ENCODE results near the gene ADCY10.
"Not testable (repeated sequence)": the region's sequence is repeated elsewhere in the genome, so short reads cannot be mapped to it uniquely, and the experiment has no call there.

Gene ADCY10

DNA sequence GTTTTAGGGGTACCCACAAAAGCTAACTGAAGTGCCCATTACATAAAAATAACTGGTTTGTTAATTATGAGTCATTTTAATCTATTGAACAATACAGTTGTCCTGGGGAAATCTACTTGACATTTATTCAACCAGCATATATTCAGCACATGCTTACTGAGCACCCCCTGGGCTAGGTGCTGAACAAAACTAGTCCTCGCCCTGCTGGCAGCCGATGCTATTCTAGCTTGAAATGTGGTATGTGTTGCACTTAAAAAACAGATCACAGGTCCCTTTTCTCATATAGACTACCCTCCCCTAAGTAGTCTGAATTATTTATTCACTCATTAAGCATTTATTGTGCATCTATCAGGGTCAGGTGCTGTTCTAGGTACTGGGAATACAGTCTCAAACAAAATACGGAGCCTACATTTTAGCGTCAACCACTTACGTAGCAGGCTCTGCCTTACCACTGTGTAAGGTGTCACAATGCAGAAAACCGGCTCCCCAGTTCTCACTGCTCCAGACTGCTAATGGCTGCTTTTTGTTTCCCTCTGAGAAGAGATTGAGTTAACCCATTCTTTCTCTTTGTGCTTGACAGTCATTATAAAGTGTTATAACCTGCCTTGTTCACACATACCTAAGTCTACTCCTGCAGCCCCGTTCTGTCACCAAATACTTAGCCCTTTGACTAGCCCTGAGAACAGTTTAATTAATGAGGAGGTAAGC lies 57.1 kb downstream of the ADCY10 start:
- FAIRE-seq, result no peak

- no peak for FAIRE-seq
Observed at GRCh38 chr1:167854184-167854583, 59.8 kb downstream of the ADCY10 start.

GRCh38 chr1:167849666-167850065 lies 64.3 kb downstream of the ADCY10 start:
- no peak for FAIRE-seq

DNA sequence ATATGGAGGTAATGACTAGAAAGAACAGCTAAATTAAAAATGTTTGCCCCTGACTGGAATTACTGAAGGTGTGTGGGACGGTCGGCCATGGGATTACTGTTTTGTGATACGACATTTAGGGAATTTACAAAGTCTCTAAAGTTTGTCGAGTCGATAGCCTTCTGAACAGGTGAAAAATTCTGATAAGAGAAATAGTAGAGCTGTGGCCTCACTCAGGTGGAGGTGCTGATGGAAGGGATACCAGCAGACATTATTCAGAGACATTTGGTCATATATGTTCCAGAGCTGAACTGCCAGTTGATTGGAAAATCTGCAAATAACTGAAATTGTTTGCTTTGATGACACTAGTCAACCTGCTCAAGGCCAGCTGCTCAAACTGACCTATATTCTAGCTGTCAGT lies 71.1 kb downstream of the ADCY10 start:
- FAIRE-seq, result no peak

- no peak for FAIRE-seq
Observed at GRCh38 chr1:167841530-167841929, 72.4 kb downstream of the ADCY10 start.

DNA sequence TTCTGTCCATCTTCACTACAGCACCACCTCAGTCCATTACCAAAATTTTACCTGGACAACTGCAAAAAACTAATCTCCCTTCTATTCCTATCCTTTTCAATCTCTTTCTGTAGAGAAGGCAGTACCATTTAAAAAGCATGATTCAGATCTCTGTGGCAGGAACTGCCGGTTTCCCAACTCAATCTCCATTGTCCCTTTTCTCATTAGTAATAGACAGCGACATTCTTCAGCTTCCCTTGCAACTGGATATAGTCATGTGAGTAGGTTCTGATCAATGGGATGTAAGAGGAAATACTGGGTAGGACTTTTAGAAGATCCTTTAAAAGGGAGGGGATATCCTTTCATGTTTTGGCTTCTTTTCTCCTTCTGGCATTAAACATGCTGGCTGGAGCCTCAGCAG lies 74.9 kb downstream of the ADCY10 start:
- FAIRE-seq, result no peak

DNA sequence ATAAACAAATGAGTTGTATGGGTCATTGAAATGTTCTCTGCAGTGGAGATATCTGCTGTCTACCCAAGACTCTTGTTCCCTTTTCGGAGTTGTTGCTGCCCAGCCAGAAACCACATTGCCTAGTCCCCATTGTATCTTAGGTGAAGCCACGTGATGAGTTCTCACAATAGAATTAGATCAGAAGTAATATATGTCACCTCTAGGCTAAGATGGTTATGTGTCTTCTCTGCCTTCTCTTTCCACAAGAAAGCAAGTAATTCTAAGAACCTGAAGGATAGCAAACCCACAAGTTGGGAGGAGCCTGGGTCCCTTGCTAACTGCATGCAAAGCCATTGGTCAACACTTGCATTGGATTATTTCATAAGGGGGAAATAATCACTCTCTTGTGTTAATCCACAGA lies 76.6 kb downstream of the ADCY10 start:
- no peak for FAIRE-seq

GRCh38 chr1:167836197-167836596 lies 77.7 kb downstream of the ADCY10 start:
- FAIRE-seq, result no peak

DNA sequence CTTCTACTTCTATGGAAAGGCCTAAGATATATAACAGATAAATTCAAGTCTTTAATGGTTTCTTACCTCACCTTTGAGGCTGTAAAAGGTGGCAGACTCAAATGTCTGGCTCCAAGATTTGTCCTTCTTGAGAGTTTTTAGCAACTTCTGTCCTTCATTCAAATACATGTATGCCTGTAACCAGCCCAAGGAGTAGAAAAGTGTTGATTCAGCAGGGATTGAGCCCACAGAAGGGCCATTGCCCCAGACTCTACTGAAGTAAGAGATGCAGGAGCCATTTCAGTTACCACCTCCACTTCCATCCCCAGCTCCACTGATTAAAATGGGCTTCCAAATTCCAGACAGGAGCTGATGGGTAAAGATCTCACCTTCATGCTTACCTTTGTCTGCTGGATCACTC lies 80.0 kb downstream of the ADCY10 start:
- no peak for FAIRE-seq

- FAIRE-seq, result no peak
Observed at GRCh38 chr1:167832693-167833092, 81.2 kb downstream of the ADCY10 start.

DNA sequence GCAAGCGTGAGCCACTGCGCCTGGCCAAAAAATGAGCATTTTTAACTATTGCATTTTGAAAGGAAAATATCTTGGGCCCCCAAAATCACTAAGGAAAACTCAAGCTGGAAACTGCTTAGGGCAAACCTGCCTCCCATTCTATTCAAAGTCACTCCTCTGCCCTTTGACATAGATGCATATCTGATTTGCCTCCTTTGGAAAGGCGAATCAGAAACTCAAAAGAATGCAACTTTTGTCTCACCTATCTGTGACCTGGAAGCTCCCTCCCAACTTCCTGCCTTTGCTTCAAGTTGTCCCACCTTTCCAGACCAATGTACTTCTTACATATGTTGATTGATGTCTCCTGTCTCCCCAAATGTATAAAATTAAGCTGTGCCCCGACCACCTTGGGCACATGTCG lies 83.3 kb downstream of the ADCY10 start:
- FAIRE-seq, result not testable (repeated sequence)

DNA sequence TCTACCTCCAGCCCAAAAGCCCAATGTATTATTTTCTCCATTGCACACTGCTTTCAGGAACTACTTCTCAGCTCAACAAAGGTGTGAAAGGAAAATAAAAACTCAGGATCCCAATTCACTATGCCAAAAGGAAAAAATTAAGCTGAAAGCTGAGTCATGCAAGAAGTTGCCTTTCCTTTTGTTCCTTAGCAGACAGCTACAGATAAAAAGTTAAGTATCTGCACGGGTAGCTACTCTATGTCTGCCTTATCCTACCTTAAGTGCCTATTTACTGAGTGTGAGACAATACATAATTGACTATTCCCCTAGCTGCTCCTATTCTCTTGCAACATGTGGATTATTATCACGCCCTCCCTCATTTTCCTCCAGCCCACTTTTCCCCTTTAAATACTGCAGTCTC lies 84.1 kb downstream of the ADCY10 start:
- no peak for FAIRE-seq

DNA sequence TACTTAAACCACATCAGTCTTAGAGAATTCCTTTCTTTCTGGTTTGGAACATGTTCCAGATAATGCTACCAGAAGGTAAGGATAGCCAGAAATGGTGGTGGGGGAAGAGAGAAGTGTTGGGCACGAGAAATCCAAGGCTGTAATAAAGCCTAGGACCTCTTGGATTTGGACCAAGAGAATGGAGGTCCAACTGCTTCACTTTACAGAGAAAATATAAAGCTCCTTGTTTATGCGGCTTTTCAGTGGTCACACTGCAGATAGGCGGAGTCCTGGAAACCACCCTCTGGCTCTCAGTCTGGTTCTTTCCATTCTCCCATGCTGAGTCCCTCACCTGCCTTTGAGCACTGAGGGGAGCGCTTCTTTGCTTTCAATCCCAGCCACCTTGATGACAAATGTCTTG lies 87.8 kb downstream of the ADCY10 start:
- FAIRE-seq, result no peak

GRCh38 chr1:167825419-167826079 lies 88.4 kb downstream of the ADCY10 start:
- FAIRE-seq, result no peak

GRCh38 chr1:167824163-167824794 lies 89.7 kb downstream of the ADCY10 start:
- FAIRE-seq, result no peak

DNA sequence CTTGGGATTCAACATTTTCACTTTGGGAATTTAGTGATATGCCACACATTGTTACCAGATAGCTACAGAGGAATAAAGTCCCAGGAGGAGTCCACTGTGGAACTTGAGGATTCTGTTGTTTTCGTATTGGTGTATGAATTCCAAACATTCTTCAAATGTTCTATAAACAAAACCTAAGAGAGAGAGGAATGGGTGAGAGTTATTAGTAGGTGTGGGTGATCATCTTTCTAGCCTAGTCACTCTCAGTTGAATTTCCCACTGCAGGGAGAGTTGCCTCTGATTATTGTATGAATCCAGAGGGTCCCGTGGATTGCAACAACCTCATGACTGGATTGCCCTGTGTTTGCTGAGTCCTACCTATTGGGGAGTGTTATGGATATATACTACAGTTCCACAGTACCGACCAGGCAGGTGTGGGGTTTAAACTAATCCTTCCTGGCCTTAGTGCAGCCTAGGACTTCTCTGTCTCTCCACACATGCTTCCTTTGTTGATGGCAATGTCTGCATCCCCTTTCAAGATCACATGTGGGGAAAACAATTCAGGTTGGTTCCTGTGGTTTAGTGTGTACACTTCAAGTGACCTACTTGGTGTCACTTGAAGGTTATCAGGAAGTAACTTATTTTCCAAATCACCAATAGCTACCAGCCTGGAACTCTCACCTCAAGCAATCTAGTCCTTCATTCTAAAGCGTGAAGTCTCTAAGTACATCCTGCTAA lies 91.8 kb downstream of the ADCY10 start:
- FAIRE-seq, result no peak

DNA sequence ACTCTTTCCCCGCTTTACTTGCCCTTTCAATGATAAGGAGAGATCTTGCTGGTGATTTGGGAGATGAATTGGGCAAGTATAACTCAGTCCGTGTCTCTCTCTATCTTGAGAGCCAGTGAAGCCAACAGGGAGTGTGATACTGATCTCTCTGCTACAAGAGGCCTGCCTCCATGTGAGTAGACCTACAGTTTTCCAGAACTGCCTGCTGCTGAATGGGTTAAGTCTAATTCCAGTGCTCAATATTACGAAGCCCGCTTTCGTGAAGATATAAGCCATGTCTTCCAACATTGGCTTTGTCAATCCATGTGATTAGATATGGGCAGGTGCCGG lies 92.6 kb downstream of the ADCY10 start:
- FAIRE-seq, result no peak

DNA sequence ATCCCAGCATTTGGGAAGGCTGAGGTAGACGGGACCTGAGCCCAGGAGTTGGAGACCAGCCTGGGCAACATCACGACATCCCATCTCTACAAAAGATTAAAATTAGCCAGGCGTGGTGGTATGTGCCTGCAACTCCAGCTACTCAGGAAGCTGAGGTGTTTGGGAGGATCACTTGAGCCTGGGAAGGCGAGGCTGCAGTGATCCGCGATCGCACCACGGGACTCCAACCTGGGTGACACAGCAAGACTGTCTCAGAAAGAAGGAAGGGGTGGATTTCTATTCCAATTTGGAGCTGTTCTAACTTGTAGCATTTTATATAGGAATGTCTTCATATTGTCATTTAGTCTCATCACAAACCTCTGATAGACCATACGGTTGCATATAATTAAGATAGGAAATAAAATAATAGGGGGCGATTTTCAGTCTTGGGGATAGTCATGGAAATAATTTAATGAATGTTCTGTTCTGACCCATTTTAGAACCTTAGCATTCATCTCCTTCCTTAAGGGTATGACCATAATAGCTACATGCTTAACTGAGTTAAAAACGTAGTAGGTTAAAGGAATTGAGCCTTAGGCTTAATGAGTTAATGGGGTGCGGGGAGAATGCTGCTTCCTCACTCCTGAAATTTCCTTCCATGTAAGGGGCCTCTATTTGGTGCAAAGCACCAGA lies 93.1 kb downstream of the ADCY10 start:
- no peak for FAIRE-seq

GRCh38 chr1:167819849-167820683 lies 93.9 kb downstream of the ADCY10 start:
- FAIRE-seq, result no peak

DNA sequence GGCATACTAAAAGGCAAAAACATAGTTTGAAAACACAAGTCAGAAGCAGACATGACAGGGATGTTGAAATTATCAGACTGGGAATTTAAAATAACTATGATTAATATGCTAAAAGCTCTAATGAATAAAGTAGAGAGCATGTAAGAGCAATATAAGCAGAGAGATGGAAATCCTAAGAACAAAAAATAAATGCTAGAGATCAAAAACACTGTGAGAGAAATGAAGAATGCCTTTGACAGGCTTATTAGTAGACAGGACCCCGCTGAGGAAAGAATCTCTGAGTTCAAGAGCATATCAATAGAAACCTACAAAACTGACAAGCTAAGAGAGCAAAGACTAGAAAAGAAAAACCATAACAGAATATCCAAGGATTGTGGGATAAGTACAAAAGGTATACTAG lies 98.3 kb downstream of the ADCY10 start:
- FAIRE-seq, result no peak

DNA sequence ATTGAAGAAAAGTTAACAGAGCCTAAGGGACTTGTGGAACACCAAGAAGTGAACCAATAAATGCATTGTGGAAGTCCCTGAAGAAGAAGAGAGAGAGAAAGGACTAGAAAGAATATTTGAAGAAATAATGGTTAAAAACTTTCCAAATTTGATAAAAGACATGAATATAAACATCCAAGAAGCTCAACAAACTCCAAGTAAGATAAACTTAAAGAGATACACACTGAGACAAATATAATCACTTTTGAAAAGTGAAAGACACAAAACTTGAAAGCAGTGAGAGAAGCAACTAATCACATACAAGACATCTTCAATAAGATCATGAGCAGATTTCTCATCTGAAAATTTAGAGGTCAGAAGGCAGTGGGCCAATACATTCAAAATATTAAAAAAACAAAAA lies 101.0 kb downstream of the ADCY10 start:
- FAIRE-seq, result peak; percentile 75

DNA sequence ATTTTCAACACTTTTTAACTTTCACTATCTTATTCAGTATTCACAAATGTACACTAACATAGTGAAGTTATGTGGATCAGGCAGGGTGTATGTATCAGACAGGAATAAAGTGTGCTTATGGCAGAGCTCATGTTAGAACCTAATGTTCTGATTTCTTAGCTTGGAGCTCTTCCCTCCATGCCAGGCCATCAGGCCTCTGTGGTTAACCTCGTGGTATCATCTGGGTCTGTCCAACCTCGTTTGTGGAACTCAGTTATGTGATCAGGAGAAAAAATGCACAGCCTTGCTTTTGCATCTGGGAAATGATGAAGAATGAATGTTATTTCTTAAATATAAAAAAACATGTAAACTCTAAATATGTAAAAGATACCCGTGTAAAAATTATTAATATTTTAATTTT lies 105.2 kb downstream of the ADCY10 start:
- FAIRE-seq, result peak; percentile 79

Data from TTC549 (cell line).